Mucosa of rectum (tissue), 2 donors: ENCODE measurements around the gene RICTOR.

Source experiments
- H3K27ac ChIP-seq, 2 donors: one replicate each; pipeline ENCODE4 v1.7.0; 2013; ENCODE audit warnings: inconsistent platforms in 2 of 2, low read depth in 2 of 2, low read length in 2 of 2
- H3K27me3 ChIP-seq, 2 donors: one replicate each; pipeline ENCODE4 v1.7.0; 2013; ENCODE audit warnings: low read length in 2 of 2; ENCODE audit not compliant: control insufficient read depth in 2 of 2, insufficient read depth in 2 of 2
- H3K36me3 ChIP-seq, 2 donors: one replicate each; pipeline ENCODE4 v1.7.0; 2013; ENCODE audit warnings: low read length in 2 of 2; ENCODE audit not compliant: control insufficient read depth in 2 of 2, insufficient read depth in 2 of 2
- H3K4me1 ChIP-seq, 2 donors: one replicate each; pipeline ENCODE4 v1.7.0; 2013; ENCODE audit warnings: low read length in 2 of 2, mild to moderate bottlenecking in 1 of 2; ENCODE audit not compliant: control insufficient read depth in 2 of 2, insufficient read depth in 2 of 2
- H3K4me3 ChIP-seq, 2 donors: one replicate each; pipeline ENCODE4 v1.7.0; 2013; ENCODE audit warnings: low read length in 2 of 2
- H3K9ac ChIP-seq, 2 donors: one replicate each; pipeline ENCODE4 v1.7.0; 2013; ENCODE audit warnings: low read length in 2 of 2, low read depth in 1 of 2, mild to moderate bottlenecking in 1 of 2
- H3K9me3 ChIP-seq, 2 donors: one replicate each; pipeline ENCODE4 v1.7.0; 2013; ENCODE audit warnings: low read length in 2 of 2; ENCODE audit not compliant: control insufficient read depth in 2 of 2
- donor health status: healthy.
- donor health status: Normal muscosa, but diverticular disease.

The RICTOR gene

DNA sequence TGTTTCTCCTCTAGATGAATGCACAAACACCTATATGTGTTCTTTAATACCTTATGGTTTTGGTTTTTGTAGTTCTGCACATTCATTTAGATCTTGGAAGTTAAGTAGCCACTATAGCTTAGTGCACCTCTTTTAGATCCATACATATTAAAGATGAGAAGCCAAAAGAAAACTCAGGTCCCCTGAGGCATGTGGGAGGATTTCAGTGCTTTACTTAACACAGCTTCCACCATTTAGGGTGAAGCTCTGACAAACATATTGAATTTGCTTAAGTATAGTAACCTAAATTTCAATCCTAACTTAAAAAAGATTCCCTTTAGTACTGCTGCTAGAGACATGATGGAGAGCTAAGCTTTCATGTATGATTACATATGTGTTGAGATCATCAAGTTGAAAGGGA lies 25.6 kb upstream of the RICTOR start:
- no peak overlapping the region for H3K4me3 ChIP-seq
- H3K4me1 ChIP-seq = no peaks in the 10 kb centered on the region
- H3K27ac ChIP-seq = no peak overlapping the region
- H3K27me3 ChIP-seq = no peaks in the 10 kb centered on the region
- no peaks in the 10 kb centered on the region for H3K36me3 ChIP-seq
- H3K9ac ChIP-seq = no peak overlapping the region
- H3K9me3 ChIP-seq = no peaks in the 10 kb centered on the region

- H3K9ac ChIP-seq = no peak overlapping the region
- no peak overlapping the region for H3K27ac ChIP-seq
- H3K9me3 ChIP-seq = no peaks in the 10 kb centered on the region
- no peaks in the 10 kb centered on the region for H3K36me3 ChIP-seq
- H3K4me1 ChIP-seq = no peaks in the 10 kb centered on the region
- no peaks in the 10 kb centered on the region for H3K27me3 ChIP-seq
- H3K4me3 ChIP-seq = no peak overlapping the region
Measured at GRCh38 chr5:39093352-39093751, 19.2 kb upstream of the RICTOR start.

DNA sequence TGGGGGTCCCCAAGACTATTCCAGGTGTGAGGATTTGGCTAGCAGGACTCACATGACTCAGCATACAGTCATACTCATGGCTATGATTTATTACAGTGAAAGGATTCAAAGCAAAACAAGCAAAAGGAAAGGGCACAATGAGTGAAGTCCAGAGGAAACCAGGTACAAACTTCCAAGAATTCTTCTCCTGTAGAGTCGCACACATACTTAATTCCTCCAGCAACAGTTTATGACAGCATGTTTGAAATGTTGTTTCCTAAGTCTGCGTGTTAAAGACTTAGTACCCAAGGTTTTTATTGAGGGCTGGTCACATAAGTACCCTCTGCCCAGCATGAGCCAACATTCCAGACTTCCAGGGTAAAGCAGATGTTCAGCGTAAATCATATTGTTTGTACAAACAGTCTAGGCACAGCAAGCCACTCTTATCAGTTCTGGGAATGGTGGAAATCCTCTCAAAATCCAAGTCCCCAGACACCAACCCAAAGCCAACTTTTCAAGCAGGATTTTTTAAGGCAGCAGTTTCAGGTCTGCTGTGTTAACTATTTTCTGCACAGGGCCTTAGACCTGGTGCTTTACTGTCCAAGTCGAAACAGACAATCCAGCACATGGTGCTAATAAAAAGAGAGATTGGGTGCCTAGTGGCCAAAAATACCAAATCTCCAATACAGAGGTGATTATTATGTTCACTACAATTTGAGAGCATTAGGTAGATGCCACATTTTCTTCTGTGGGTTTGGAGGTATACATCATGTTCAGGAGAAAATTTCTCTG lies 18.6 kb upstream of the RICTOR start:
- Histone ChIP-seq H3K4me3 (no peak overlapping the region), H3K27ac (no peak overlapping the region), H3K9me3 (no peaks in the 10 kb centered on the region), H3K4me1 (no peaks in the 10 kb centered on the region), H3K9ac (no peak overlapping the region), H3K36me3 (no peaks in the 10 kb centered on the region), H3K27me3 (no peaks in the 10 kb centered on the region)

DNA sequence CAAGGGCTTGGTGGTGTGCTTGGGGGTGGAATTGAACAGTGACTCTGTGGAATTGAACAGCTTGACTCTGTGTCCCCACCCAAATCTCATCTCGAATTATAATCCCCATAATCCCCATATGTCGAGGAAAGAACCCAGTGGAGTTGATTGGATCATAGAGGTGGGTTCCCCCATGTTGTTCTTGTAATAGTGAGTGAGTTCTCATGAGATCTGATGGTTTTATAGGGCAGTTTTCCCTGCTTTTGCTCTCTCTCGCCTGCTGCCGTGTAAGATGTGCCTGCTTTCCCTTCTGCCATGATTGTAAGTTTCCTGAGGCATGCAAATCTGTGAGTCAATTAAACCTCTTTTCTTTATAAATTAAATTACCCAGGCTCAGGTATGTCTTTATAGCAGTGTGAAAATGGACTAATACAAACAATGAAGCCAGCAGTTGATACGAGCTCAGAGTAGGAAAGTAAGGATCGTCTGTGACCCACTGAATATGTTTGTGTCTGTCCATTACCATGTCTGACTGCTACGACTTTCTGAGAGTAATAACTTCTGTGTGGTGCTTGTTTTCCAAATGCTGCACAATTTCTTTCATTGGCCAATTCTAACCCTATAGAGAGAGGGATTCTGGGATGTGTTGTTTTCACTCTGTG lies 17.9 kb upstream of the RICTOR start:
- H3K27me3 ChIP-seq = no peaks in the 10 kb centered on the region
- H3K9me3 ChIP-seq = no peaks in the 10 kb centered on the region
- H3K4me1 ChIP-seq = no peaks in the 10 kb centered on the region
- H3K4me3 ChIP-seq = no peak overlapping the region
- no peaks in the 10 kb centered on the region for H3K36me3 ChIP-seq
- H3K27ac ChIP-seq = no peak overlapping the region
- no peak overlapping the region for H3K9ac ChIP-seq

DNA sequence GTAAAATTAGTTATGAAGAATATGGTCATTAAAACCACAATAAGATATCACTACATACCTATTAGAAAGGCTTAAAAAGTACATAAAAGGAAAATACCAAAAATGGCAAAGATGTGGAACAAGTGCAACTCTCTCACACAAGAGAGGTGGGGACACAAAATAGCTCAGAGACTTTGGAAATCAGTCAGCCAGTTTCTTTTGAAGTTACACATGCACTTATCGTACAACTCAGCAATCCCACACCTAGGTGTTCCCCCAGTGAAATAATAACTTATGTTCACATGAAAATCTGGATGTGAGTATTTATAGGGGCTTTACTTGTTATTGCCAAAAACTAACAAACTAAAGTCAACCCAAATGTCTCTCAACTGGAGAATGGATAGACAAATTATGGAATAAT lies 9.8 kb upstream of the RICTOR start:
- no peak overlapping the region for H3K27ac ChIP-seq

GRCh38 chr5:39082995-39083394 lies 8.8 kb upstream of the RICTOR start:
- Histone ChIP-seq H3K4me1 (no peaks in the 10 kb centered on the region), H3K27me3 (no peaks in the 10 kb centered on the region), H3K9ac (no peak overlapping the region), H3K27ac (no peak overlapping the region), H3K9me3 (no peaks in the 10 kb centered on the region), H3K4me3 (no peak overlapping the region), H3K36me3 (no peaks in the 10 kb centered on the region)

More for the DNA sequence above, 9.8 kb upstream of the RICTOR start:
- no peak overlapping the region for H3K4me3 ChIP-seq
- no peak overlapping the region for H3K9ac ChIP-seq
- no peaks in the 10 kb centered on the region for H3K36me3 ChIP-seq
- H3K9me3 ChIP-seq = no peaks in the 10 kb centered on the region
- no peaks in the 10 kb centered on the region for H3K4me1 ChIP-seq
- H3K27me3 ChIP-seq = no peaks in the 10 kb centered on the region

DNA sequence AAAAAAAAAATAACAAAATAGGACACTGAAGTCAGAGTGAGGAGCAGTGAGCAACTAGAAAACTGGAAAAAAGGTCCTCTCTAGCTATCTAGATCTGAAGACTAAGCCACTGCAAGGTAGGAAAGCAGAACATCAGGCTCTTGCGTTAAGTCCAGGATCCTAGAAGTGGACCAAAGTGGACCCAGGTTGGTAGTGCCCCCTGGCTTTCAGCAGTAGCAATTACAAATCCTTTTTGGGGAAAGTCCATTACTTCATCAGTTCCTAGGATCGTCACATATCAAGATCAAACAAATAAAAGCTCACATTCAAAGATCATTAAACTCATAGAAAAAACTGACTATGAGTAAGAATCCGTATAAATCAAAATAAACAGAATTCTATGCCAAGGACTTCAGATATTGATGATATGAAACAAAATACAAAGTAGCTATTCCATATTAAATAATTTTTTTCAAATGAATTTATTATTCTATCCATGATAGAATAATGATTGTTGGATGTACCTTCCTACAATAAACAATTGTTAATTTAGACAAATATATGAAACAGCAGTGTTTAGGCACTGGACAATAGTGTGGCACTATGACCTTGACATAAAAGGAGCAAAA lies 6.5 kb upstream of the RICTOR start:
- Histone ChIP-seq H3K4me1 (no peaks in the 10 kb centered on the region), H3K9ac (no peak overlapping the region), H3K4me3 (no peak overlapping the region), H3K36me3 (no peaks in the 10 kb centered on the region), H3K9me3 (no peaks in the 10 kb centered on the region), H3K27me3 (no peaks in the 10 kb centered on the region), H3K27ac (no peak overlapping the region)

DNA sequence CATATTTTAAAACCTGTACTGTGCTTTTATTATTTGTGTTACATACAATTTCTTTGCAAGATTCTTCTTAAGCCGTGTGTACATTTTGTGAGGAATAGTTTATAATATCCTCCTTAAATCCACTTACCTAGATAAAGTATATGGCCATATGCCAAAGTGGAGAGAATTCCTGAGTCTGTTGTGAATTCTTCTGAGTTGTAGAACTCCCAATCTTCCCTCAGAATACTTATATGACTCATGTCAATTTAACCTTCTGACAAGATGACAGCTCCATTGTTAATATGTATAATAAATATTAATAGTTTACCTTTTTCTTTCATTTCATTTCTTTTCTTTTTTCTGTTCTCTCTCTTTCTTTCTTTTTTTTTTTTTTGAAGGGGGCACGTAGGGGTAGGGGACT lies 6.0 kb upstream of the RICTOR start:
- H3K9ac ChIP-seq = no peak overlapping the region
- H3K36me3 ChIP-seq = no peaks in the 10 kb centered on the region
- H3K27ac ChIP-seq = no peak overlapping the region
- H3K4me3 ChIP-seq = no peak overlapping the region
- no peaks in the 10 kb centered on the region for H3K27me3 ChIP-seq
- no peaks in the 10 kb centered on the region for H3K9me3 ChIP-seq
- H3K4me1 ChIP-seq = peaks cover 0 to 2% of the 10 kb centered on the region in 2 donors

DNA sequence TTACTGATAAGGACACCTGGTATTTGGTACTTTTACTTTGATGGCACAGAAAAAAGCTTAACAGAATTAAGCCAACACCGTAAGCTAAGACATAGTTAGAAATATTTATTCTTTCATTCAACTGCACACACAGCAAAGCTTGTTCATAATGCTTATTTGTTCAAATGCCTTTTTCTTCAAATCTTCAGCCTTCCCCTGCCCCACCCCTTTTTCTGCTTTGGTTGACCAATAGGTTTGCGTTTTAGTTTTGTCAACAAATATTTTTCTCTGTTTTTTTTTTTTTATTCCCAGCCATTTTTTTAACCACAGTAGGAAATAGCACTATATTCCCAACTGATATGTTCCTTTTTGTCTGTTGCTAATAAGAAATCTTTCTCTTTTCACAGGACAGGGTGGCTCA lies 4.9 kb upstream of the RICTOR start:
- Histone ChIP-seq H3K27ac (no peak overlapping the region), H3K27me3 (no peaks in the 10 kb centered on the region), H3K9ac (no peak overlapping the region), H3K4me1 (peaks cover 0 to 4% of the 10 kb centered on the region in 2 donors), H3K36me3 (no peaks in the 10 kb centered on the region), H3K4me3 (no peak overlapping the region), H3K9me3 (no peaks in the 10 kb centered on the region)
